GM12891 (cell line): ENCODE data around the gene CD72.

ENCODE experiments used
- PAX5 ChIP-seq: IDR thresholded peaks from 2 replicates; pipeline ENCODE4 v1.6.1; 2011; ENCODE audit warnings: low read length, moderate library complexity, mild to moderate bottlenecking; ENCODE audit not compliant: insufficient read depth, severe bottlenecking
- POLR2A ChIP-seq: IDR thresholded peaks from 2 replicates; pipeline ENCODE4 v1.6.1; 2011; ENCODE audit warnings: low read depth, low read length, control low read depth
- POLR2AphosphoS5 ChIP-seq: IDR thresholded peaks from 2 replicates; pipeline ENCODE4 v1.6.1; 2011; ENCODE audit warnings: low read depth, low read length, control low read depth
- TAF1 ChIP-seq: IDR thresholded peaks from 2 replicates; pipeline ENCODE4 v1.6.1; 2011; ENCODE audit warnings: low read depth, low read length, control low read depth

DNA sequence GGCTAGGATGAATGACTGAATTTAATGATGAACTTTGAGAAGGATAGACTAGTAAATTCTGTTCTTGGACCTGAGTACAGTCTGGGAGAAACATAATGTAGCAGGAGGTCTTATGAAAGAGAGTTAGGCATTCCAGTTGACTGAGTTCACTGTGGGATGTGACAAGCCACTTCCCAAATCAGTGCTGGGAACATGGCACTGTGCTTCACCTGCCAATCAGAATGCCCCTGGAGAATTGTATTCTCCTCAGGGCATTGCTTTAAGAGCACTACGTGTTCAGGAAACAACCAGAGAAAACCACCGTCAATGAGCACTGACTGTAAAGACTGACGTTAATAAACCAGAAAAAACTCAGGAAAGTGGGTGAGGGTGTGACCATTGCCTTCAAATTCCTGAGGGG lies 41.1 kb upstream of the CD72 start:
- TF ChIP-seq POLR2A (no peak), TAF1 (no peak), POLR2AphosphoS5 (no peak), PAX5 (no peak)
